Naive thymus-derived CD4-positive, alpha-beta T cell (primary cell): Measurements from ENCODE around the gene ERAP2. TPM values are rescaled to one million over a fixed set of nuclear protein-coding genes. Genes with fewer than 3 reads are reported as not detected.

ENCODE experiments used
- ATAC-seq: fragments of 150-1000 bp; cut with Tn5 transposase; 2 replicates; pipeline ENCODE4 v1.10.0; 2021; ENCODE audit warnings: mild to moderate bottlenecking, moderate library complexity
- CTCF ChIA-PET: fragments of 350-600 bp; sonication (Branson Sonifier 250); formaldehyde crosslinking; loops from one replicate; lab custom pipeline; 2021; ENCODE audit warnings: antibody characterized with exemption; lab: Charles Lee
- POLR2A ChIA-PET: fragments of 350-600 bp; sonication (Branson Sonifier 250); formaldehyde crosslinking; loops from one replicate; lab custom pipeline; 2021; ENCODE audit warnings: antibody characterized with exemption, inconsistent platforms; lab: Charles Lee
- DNase-seq, 9 donors: peaks; one replicate each; pipeline versions ENCODE4 v3.0.0 to v3.0.0-alpha.2; 2020 to 2022; ENCODE audit warnings: mixed read lengths in 1 of 9
- H3K27ac ChIP-seq: one replicate; pipeline ENCODE4 v1.7.0; 2013; ENCODE audit warnings: mild to moderate bottlenecking, low read depth, low read length, moderate library complexity
- H3K27me3 ChIP-seq, 2 donors: one replicate each; pipeline ENCODE4 v1.7.0; 2013; ENCODE audit warnings: low read length in 2 of 2, mild to moderate bottlenecking in 2 of 2, moderate library complexity in 2 of 2; ENCODE audit not compliant: control insufficient read depth in 2 of 2, insufficient read depth in 2 of 2
- H3K36me3 ChIP-seq, 3 experiments: 1 replicate in 2 of 3; 2 replicates in 1 of 3; pipeline ENCODE4 v1.7.0; 2013; ENCODE audit warnings: low read length in 3 of 3, mild to moderate bottlenecking in 3 of 3, moderate library complexity in 1 of 3; ENCODE audit not compliant: insufficient read depth in 3 of 3, control insufficient read depth in 2 of 3
- H3K4me1 ChIP-seq, 2 donors: one replicate each; pipeline ENCODE4 v1.7.0; 2013; ENCODE audit warnings: low read length in 2 of 2, mild to moderate bottlenecking in 2 of 2, moderate library complexity in 1 of 2; ENCODE audit not compliant: control insufficient read depth in 2 of 2, insufficient read depth in 2 of 2
- H3K4me3 ChIP-seq: 2 replicates; pipeline ENCODE4 v1.7.0; 2013; ENCODE audit warnings: mild to moderate bottlenecking, low read length
- H3K9me3 ChIP-seq, 3 experiments: 1 replicate in 2 of 3; 2 replicates in 1 of 3; pipeline ENCODE4 v1.7.0; 2013; ENCODE audit warnings: low read length in 3 of 3; ENCODE audit not compliant: control insufficient read depth in 2 of 3
- H3K27ac Mint-ChIP-seq, 9 donors: one replicate each; pipeline ENCODE4 v1.8.0; 2020 to 2022; ENCODE audit warnings: mixed read lengths in 9 of 9, mild to moderate bottlenecking in 8 of 9, moderate library complexity in 5 of 9, inconsistent platforms in 2 of 9
- H3K27me3 Mint-ChIP-seq, 5 donors: one replicate each; pipeline ENCODE4 v1.8.0; 2021 to 2022; ENCODE audit warnings: mixed read lengths in 5 of 5, mild to moderate bottlenecking in 1 of 5
- H3K36me3 Mint-ChIP-seq, 5 donors: one replicate each; pipeline ENCODE4 v1.8.0; 2020 to 2022; ENCODE audit warnings: mixed read lengths in 5 of 5, mild to moderate bottlenecking in 3 of 5, inconsistent platforms in 1 of 5
- H3K4me1 Mint-ChIP-seq, 7 donors: one replicate each; pipeline ENCODE4 v1.8.0; 2020 to 2022; ENCODE audit warnings: mixed read lengths in 7 of 7, mild to moderate bottlenecking in 3 of 7, inconsistent platforms in 1 of 7
- H3K4me3 Mint-ChIP-seq, 10 donors: one replicate each; pipeline ENCODE4 v1.8.0; 2020 to 2022; ENCODE audit warnings: mild to moderate bottlenecking in 10 of 10, mixed read lengths in 10 of 10, moderate library complexity in 6 of 10, inconsistent platforms in 2 of 10
- H3K9me3 Mint-ChIP-seq, 11 donors: one replicate each; pipeline ENCODE4 v1.8.0; 2020 to 2022; ENCODE audit warnings: mixed read lengths in 11 of 11, mild to moderate bottlenecking in 4 of 11, inconsistent platforms in 1 of 11, moderate library complexity in 1 of 11
- intact Hi-C, 2 donors: fragments of 100-400 bp; cut with micrococcal nuclease; formaldehyde crosslinking; loops; one replicate each; pipeline ENCODE4 v1.15.1; 2023
- polyA plus RNA-seq, 2 donors: library from polyadenylated mRNA; unstranded; fragments of 300-500 nt; fragmentation: Illumina TruSeq; gene quantifications; one replicate each; pipeline ENCODE4 v1.2.3, GENCODE V29; 2021
- total RNA-seq, 6 experiments: library from RNA in 5 of 6; stranded (reverse) in 5 of 6; gene quantifications; 1 replicate in 5 of 6; 2 replicates in 1 of 6; pipeline ENCODE4 v1.2.3 and lab custom pipeline; 2021 to 2026

The ERAP2 gene
- total and polyA plus RNA-seq, 7 experiments from 2014 or later: 11.1 to 161 (median 97.2) TPM

DNA sequence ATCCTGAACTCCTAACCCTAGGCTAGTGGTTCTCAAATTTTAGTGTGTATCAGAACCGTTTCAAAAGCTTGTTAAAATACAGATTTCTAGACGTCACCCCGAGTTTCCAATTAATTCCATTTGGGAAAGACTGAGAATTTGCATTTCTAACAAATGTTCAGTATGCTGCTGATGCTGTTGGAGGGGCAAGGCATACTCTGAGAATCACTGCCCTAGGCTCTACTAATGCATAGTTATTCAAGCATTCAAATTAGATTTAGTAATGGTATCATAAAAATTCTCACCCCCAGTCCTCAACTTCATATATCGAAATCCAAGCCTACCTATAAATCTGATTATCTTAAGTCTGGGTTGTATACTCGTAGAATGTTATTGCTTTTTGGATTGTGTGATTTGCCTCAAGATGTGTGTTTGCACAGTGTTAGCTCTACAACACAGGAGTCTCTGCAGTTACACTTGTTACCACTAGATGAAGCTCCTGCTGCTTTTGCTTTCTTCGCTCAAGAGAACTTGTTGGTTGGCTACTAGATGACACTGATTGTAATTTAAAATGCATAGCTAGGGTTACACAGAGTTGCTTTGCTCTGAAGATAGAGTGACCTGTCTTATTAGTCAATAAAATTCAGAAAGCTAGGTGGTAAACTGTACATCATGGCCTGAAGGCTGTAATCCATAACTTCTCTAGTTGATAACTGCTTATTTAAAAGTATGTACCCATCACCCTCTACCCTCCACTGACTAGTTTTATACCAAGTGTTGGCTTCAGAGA, 7.5 kb upstream of the ERAP2 start:
- ChIA-PET POLR2A (interaction anchor here (0.6 to 4.9 kb wide), 18 partner anchors 9 to 296 kb away, joined by 3 to 42 read pairs (median 4); partner anchors contain the start of genes ERAP1 and LNPEP), CTCF (interaction anchor here (0.6 to 6.8 kb wide), 58 partner anchors 9 to 299 kb away, joined by 3 to 109 read pairs (median 5); partner anchors contain the start of genes ERAP1, LIX1 and LNPEP)
- H3K36me3 ChIP-seq: no peaks in the 10 kb centered on the region
- peak; percentile 97 for ATAC-seq
- no peaks in the 10 kb centered on the region for H3K27me3 ChIP-seq
- H3K36me3 Mint-ChIP-seq: peaks cover 0 to 1% (median 0%) of the 10 kb centered on the region in 5 donors
- no peaks in the 10 kb centered on the region for H3K9me3 Mint-ChIP-seq
- H3K27ac Mint-ChIP-seq: peak overlapping the region in 6 of 9 donors; percentile 10 to 93 (median 42)
- peak overlapping the region in 3 of 10 donors; percentile 1 to 63 (median 29) for H3K4me3 Mint-ChIP-seq
- peaks cover 0 to 4% (median 0%) of the 10 kb centered on the region in 5 donors for H3K27me3 Mint-ChIP-seq
- H3K9me3 ChIP-seq: no peaks in the 10 kb centered on the region
- H3K4me1 Mint-ChIP-seq: peaks cover 15 to 49% (median 47%) of the 10 kb centered on the region in 7 donors
- H3K27ac ChIP-seq: no peak overlapping the region
- intact Hi-C loops: loop anchor here (1.0 to 5.0 kb wide), 14 partner anchors 18 to 294 kb away; partner anchors contain the start of genes LIX1 (in 2 of the 2) and ERAP1 (in 1 of the 2)
- no peak overlapping the region for H3K4me3 ChIP-seq
- peaks cover 0 to 40% of the 10 kb centered on the region in 2 donors for H3K4me1 ChIP-seq
- peak in 7 of 9 donors; percentile 45 to 75 (median 58) for DNase-seq

- Mint-ChIP-seq H3K9me3 (no peaks in the 10 kb centered on the region), H3K36me3 (peaks cover 0 to 1% (median 0%) of the 10 kb centered on the region in 5 donors), H3K4me1 (peaks cover 15 to 54% (median 51%) of the 10 kb centered on the region in 7 donors), H3K27ac (peak overlapping the region in 6 of 9 donors; percentile 16 to 93 (median 42)), H3K4me3 (peak overlapping the region in 4 of 10 donors; percentile 1 to 63 (median 32)), H3K27me3 (peaks cover 0 to 4% (median 0%) of the 10 kb centered on the region in 5 donors)
- intact Hi-C loops: loop anchor here (1.0 to 5.0 kb wide), 14 partner anchors 17 to 293 kb away; partner anchors contain the start of genes LIX1 (in 2 of the 2) and ERAP1 (in 1 of the 2)
- ATAC-seq (no peak), DNase-seq (no peak)
- Histone ChIP-seq H3K4me3 (no peak overlapping the region), H3K27ac (no peak overlapping the region), H3K27me3 (no peaks in the 10 kb centered on the region), H3K36me3 (no peaks in the 10 kb centered on the region), H3K9me3 (no peaks in the 10 kb centered on the region), H3K4me1 (peaks cover 0 to 40% of the 10 kb centered on the region in 2 donors)
- CTCF ChIA-PET: interaction anchor here (0.6 to 6.8 kb wide), 54 partner anchors 10 to 299 kb away, joined by 3 to 109 read pairs (median 6); partner anchors contain the start of genes ERAP1, LIX1 and LNPEP
- POLR2A ChIA-PET: interaction anchor here (0.8 to 4.9 kb wide), 14 partner anchors 12 to 295 kb away, joined by 3 to 42 read pairs (median 4); partner anchors contain the start of genes ERAP1 and LNPEP
Measured at GRCh38 chr5:96869372-96869641, 7.0 kb upstream of the ERAP2 start.

DNA sequence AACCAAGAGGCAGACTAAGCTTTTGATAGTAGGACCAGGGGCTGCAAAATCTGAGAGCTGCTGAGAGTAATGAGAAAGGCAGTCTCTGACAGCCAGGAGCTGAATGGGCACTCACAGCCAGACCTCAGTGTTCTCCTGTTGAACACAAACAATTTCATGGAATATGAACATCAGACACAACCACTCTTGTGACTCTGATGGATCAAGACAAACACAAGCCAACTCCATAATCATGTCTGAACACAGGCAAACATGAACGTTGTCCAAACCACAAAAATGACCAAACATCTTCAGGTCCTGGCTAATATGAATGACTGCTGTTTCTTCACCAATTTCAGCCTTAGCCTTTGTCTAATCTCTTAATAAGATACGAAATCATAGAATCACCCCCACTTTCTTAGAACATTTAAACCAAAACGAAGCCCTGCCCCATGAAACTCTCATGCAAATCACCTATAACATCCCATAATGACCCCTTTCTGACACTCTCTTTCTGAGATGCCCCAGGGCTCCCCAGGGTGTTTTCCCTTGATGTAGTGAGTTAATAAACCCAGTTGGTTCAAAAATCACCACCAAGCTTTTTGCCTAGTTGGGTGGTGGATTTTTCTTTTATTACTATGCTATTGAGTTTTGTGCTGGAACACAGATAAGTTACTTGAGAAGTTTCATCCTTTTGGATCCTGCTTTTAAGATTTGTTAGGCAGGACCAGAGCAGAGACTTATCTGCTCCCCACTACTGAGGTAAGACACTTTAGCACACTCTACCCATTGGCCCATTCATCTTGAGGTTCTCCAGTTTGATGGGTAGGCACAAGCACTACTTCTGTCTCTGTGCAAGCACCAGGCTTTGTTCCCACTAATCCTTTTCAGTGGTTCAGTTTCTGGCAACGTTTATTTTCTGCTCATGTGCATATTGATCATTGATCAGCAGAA, 5.9 kb upstream of the ERAP2 start:
- intact Hi-C loops: loop anchor here (1.0 to 10.0 kb wide), 3 partner anchors 10 to 1046 kb away; partner anchors contain the start of genes GLRX (in 1 of the 2) and RIOK2 (in 1 of the 2)
- Histone ChIP-seq H3K27ac (no peak overlapping the region), H3K4me1 (peaks cover 0 to 49% of the 10 kb centered on the region in 2 donors), H3K36me3 (no peaks in the 10 kb centered on the region), H3K27me3 (no peaks in the 10 kb centered on the region), H3K4me3 (no peak overlapping the region), H3K9me3 (no peaks in the 10 kb centered on the region)
- no peak for ATAC-seq
- Mint-ChIP-seq H3K9me3 (no peaks in the 10 kb centered on the region), H3K4me1 (peaks cover 23 to 64% (median 62%) of the 10 kb centered on the region in 7 donors), H3K36me3 (peaks cover 0 to 1% (median 0%) of the 10 kb centered on the region in 5 donors), H3K27ac (peak overlapping the region; percentile 79 to 93 (median 90)), H3K27me3 (peaks cover 0 to 4% (median 0%) of the 10 kb centered on the region in 5 donors), H3K4me3 (peak overlapping the region; percentile 6 to 85 (median 55))
- no peak for DNase-seq
- CTCF ChIA-PET: interaction anchor here (1.0 to 6.8 kb wide), 22 partner anchors 12 to 298 kb away, joined by 3 to 109 read pairs (median 6); partner anchors contain the start of genes LIX1 and LNPEP
- POLR2A ChIA-PET: interaction anchor here (0.6 to 4.9 kb wide), 14 partner anchors 11 to 92 kb away, joined by 3 to 42 read pairs (median 6); partner anchors contain the start of genes ERAP1 and LNPEP

DNA sequence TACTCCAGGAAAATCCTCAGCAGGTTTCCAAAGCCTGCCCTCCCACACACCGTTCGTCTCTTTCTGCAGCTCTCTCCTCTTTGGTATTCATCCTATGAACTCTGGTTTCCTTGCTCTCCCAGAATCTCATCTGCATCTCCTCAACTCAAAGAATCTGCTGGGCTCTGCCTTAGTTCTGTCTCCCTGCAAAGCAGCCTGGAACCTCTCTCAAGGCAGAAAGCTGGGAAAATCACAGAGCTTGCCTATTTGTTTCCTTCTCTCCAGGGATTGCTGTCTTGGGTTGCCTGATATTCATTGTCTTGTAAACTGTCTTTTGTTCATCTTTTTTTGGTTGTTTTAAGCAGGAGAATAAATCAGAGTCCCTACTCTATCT, 5.3 kb upstream of the ERAP2 start:
- no peak for ATAC-seq
- intact Hi-C loops: loop anchor here (1.0 to 10.0 kb wide), 3 partner anchors 9 to 1046 kb away; partner anchors contain the start of genes GLRX (in 1 of the 2) and RIOK2 (in 1 of the 2)
- Histone ChIP-seq H3K27me3 (no peaks in the 10 kb centered on the region), H3K4me1 (peaks cover 6 to 55% of the 10 kb centered on the region in 2 donors), H3K4me3 (no peak overlapping the region), H3K36me3 (no peaks in the 10 kb centered on the region), H3K9me3 (no peaks in the 10 kb centered on the region), H3K27ac (peak overlapping the region; percentile 23)
- peaks cover 0 to 4% (median 0%) of the 10 kb centered on the region in 5 donors for H3K27me3 Mint-ChIP-seq
- peaks cover 30 to 71% (median 68%) of the 10 kb centered on the region in 7 donors for H3K4me1 Mint-ChIP-seq
- H3K27ac Mint-ChIP-seq: peak overlapping the region; percentile 79 to 93 (median 90)
- ChIA-PET POLR2A (interaction anchor here (1.0 to 4.9 kb wide), 9 partner anchors 10 to 90 kb away, joined by 3 to 42 read pairs (median 5); partner anchors contain the start of genes ERAP1 and LNPEP), CTCF (interaction anchor here (1.0 to 6.8 kb wide), 3 partner anchors 63 to 291 kb away, joined by 3 to 109 read pairs (median 4); no protein-coding TSS in a partner anchor)
- peak overlapping the region; percentile 6 to 85 (median 55) for H3K4me3 Mint-ChIP-seq
- DNase-seq: no peak
- no peaks in the 10 kb centered on the region for H3K9me3 Mint-ChIP-seq
- H3K36me3 Mint-ChIP-seq: peaks cover 0 to 1% (median 0%) of the 10 kb centered on the region in 5 donors

DNA sequence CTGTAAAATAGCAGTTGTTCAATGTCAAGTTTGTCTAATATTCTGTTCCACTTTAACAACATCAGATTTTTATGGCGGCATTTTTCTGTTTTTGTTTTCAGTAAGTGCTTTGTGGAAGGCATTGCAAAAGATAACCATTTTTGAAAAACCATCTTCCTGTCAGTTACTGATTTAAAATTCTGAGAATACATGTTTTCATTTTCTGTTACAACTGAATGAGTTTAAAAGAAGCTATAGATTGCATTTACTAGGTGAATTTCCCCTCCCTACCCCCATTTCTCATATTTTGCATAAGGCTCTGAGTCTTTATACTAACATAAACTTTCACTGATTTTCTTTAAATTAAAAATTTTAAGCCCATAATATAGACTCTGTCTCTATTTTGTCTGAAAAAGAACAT, 4.6 kb upstream of the ERAP2 start:
- peak overlapping the region; percentile 23 for H3K27ac ChIP-seq
- H3K4me1 Mint-ChIP-seq: peaks cover 30 to 71% (median 68%) of the 10 kb centered on the region in 7 donors

More for the DNA sequence above, 4.6 kb upstream of the ERAP2 start:
- no peaks in the 10 kb centered on the region for H3K27me3 Mint-ChIP-seq
- POLR2A ChIA-PET: interaction anchor here (0.6 to 4.9 kb wide), 11 partner anchors 9 to 66 kb away, joined by 3 to 42 read pairs (median 5); partner anchors contain the start of genes ERAP1 and LNPEP
- no peak overlapping the region for H3K4me3 ChIP-seq
- ATAC-seq (no peak), DNase-seq (no peak)
- H3K9me3 ChIP-seq: no peaks in the 10 kb centered on the region
- H3K27me3 ChIP-seq: no peaks in the 10 kb centered on the region
- H3K9me3 Mint-ChIP-seq: no peaks in the 10 kb centered on the region
- H3K36me3 Mint-ChIP-seq: peaks cover 0 to 1% (median 0%) of the 10 kb centered on the region in 5 donors
- H3K27ac Mint-ChIP-seq: peak overlapping the region; percentile 79 to 93 (median 86)
- H3K4me3 Mint-ChIP-seq: peak overlapping the region in 9 of 10 donors; percentile 6 to 85 (median 63)
- CTCF ChIA-PET: interaction anchor here (0.6 to 6.8 kb wide), 5 partner anchors 10 to 291 kb away, joined by 3 to 109 read pairs (median 4); no protein-coding TSS in a partner anchor
- peaks cover 7 to 55% of the 10 kb centered on the region in 2 donors for H3K4me1 ChIP-seq
- intact Hi-C loops: loop anchor here (1.0 to 10.0 kb wide), 3 partner anchors 9 to 1047 kb away; partner anchors contain the start of genes GLRX (in 1 of the 2) and RIOK2 (in 1 of the 2)
- no peaks in the 10 kb centered on the region for H3K36me3 ChIP-seq
